Endothelial cell of umbilical vein (primary cell): Measurements from ENCODE around the gene DTD1. TPM values are rescaled to one million over a fixed set of nuclear protein-coding genes. Genes with fewer than 3 reads are reported as not detected.

Experiments
- BruUV-seq: library from RNA; stranded (reverse); fragments of 400-500 nt; replicated peaks from 2 replicates; lab custom pipeline; 2021; lab: Mats Ljungman, UMichigan
- CTCF ChIA-PET: fragments of 300-600, 350-600 bp; sonication (Branson Sonifier 250); formaldehyde crosslinking; loops from one replicate; lab custom pipeline; 2021; ENCODE audit warnings: antibody characterized with exemption, inconsistent platforms; lab: Charles Lee
- POLR2A ChIA-PET: fragments of 300-600, 350-600 bp; sonication (Branson Sonifier 250); formaldehyde crosslinking; loops from one replicate; lab custom pipeline; 2021; ENCODE audit warnings: antibody characterized with exemption, inconsistent platforms; lab: Charles Lee
- DNase-seq: peaks from one replicate; pipeline ENCODE4 v3.0.0-alpha.2; 2011; ENCODE audit warnings: low read depth, low spot score
- FAIRE-seq: peaks from 2 replicates; lab custom pipeline; 2011; peaks lifted over from hg19 to GRCh38; lab: Jason Lieb, UNC
- H2AFZ ChIP-seq: 2 replicates; pipeline ENCODE4 v1.6.0; 2012; ENCODE audit warnings: low read depth, low read length, control low read depth, inconsistent platforms
- H3K27ac ChIP-seq: 2 replicates; pipeline ENCODE4 v1.5.1; 2011; ENCODE audit warnings: low read depth, mild to moderate bottlenecking, control low read depth, low read length, moderate library complexity; ENCODE audit not compliant: insufficient read depth
- H3K27me3 ChIP-seq, 2 experiments: 2 replicates each; pipeline versions ENCODE4 v1.6.0 to v1.6.1; 2011; ENCODE audit warnings: low read length in 2 of 2, mixed read lengths in 1 of 2; ENCODE audit not compliant: control insufficient read depth in 2 of 2, insufficient read depth in 2 of 2
- H3K36me3 ChIP-seq, 2 experiments: 2 replicates in 1 of 2; 3 replicates in 1 of 2; pipeline ENCODE4 v1.5.1; 2011; ENCODE audit warnings: low read length in 2 of 2, mild to moderate bottlenecking in 1 of 2, moderate library complexity in 1 of 2; ENCODE audit not compliant: control insufficient read depth in 2 of 2, insufficient read depth in 2 of 2; ENCODE audit errors: extremely low read depth in 1 of 2
- H3K4me1 ChIP-seq: 3 replicates; pipeline ENCODE4 v1.5.1; 2011; ENCODE audit warnings: mild to moderate bottlenecking, low read length; ENCODE audit not compliant: control insufficient read depth, insufficient read depth; ENCODE audit errors: extremely low read depth
- H3K4me2 ChIP-seq: 2 replicates; pipeline ENCODE4 v1.6.1; 2011; ENCODE audit warnings: low read length, control low read depth, mixed read lengths; ENCODE audit not compliant: insufficient read depth
- H3K4me3 ChIP-seq, 3 experiments: fragments of 200-600 bp in 1 of 3; sonication (generic), shearing (Covaris generic) in 1 of 3; replicated peaks in 1 of 3; 2 replicates each; pipeline ENCODE4 v1.5.1; 2011 to 2016; ENCODE audit warnings: control low read depth in 3 of 3, low read length in 3 of 3, mild to moderate bottlenecking in 2 of 3, inconsistent platforms in 1 of 3, low read depth in 1 of 3, moderate library complexity in 1 of 3; ENCODE audit not compliant: insufficient read depth in 1 of 3
- H3K79me2 ChIP-seq: 2 replicates; pipeline ENCODE4 v1.6.0; 2012; ENCODE audit warnings: low read length, inconsistent platforms; ENCODE audit not compliant: control insufficient read depth, insufficient read depth
- H3K9ac ChIP-seq: replicated peaks from 2 replicates; pipeline ENCODE3; 2011; ENCODE audit warnings: low read length, control low read depth; ENCODE audit not compliant: insufficient read depth; ENCODE audit errors: extremely low read depth
- H3K9me1 ChIP-seq: replicated peaks from 3 replicates; pipeline ENCODE4 v1.6.0; 2011; ENCODE audit warnings: mild to moderate bottlenecking, low read length; ENCODE audit not compliant: control insufficient read depth, insufficient read depth; ENCODE audit errors: extremely low read depth
- H3K9me3 ChIP-seq: replicated peaks from 2 replicates; pipeline ENCODE4 v1.5.1; 2012; ENCODE audit warnings: low read length, inconsistent platforms; ENCODE audit not compliant: control insufficient read depth, insufficient read depth
- H4K20me1 ChIP-seq: replicated peaks from 2 replicates; pipeline ENCODE3; 2011; ENCODE audit warnings: mild to moderate bottlenecking, low read length; ENCODE audit not compliant: control insufficient read depth, insufficient read depth; ENCODE audit errors: extremely low read depth
- CTCF ChIP-seq, 2 donors: IDR thresholded peaks; 1 replicate in 1 of 2; 2 replicates in 1 of 2; pipeline ENCODE4 v1.5.1; 2011; ENCODE audit warnings: low read length in 2 of 2, mild to moderate bottlenecking in 2 of 2, moderate library complexity in 2 of 2, control low read depth in 1 of 2, inconsistent platforms in 1 of 2, low read depth in 1 of 2; ENCODE audit not compliant: insufficient read depth in 1 of 2; ENCODE audit errors: extremely low read depth in 1 of 2
- EZH2 ChIP-seq: IDR thresholded peaks from 2 replicates; pipeline ENCODE4 v1.6.1; 2012; ENCODE audit warnings: borderline replicate concordance, low read depth, mild to moderate bottlenecking, moderate library complexity, low read length, inconsistent platforms; ENCODE audit not compliant: severe bottlenecking
- FOS ChIP-seq: IDR thresholded peaks from 2 replicates; pipeline ENCODE4 v1.6.1; 2011; ENCODE audit warnings: mild to moderate bottlenecking, low read length, moderate library complexity, borderline replicate concordance; ENCODE audit not compliant: insufficient read depth
- GATA2 ChIP-seq: IDR thresholded peaks from 2 replicates; pipeline ENCODE4 v1.7.0; 2011; ENCODE audit warnings: low read depth, mild to moderate bottlenecking, moderate library complexity, mixed read lengths, low read length; ENCODE audit not compliant: insufficient read length, insufficient read depth
- JUN ChIP-seq: IDR thresholded peaks from 2 replicates; pipeline ENCODE4 v1.6.1; 2011; ENCODE audit warnings: borderline replicate concordance, low read depth; ENCODE audit not compliant: insufficient read length, insufficient read depth
- MAX ChIP-seq: IDR thresholded peaks from 2 replicates; pipeline ENCODE4 v1.6.1; 2011; ENCODE audit not compliant: insufficient read depth, insufficient read length
- MYC ChIP-seq: IDR thresholded peaks from one replicate; pipeline ENCODE4 v1.6.1; 2011; ENCODE audit warnings: mild to moderate bottlenecking, low read depth, low read length
- POLR2A ChIP-seq: IDR thresholded peaks from 2 replicates; pipeline ENCODE4 v1.6.1; 2012; ENCODE audit warnings: low read depth, mild to moderate bottlenecking, control low read depth, low read length
- POLR2AphosphoS5 ChIP-seq: IDR thresholded peaks from 2 replicates; pipeline ENCODE4 v1.6.1; 2012; ENCODE audit warnings: low read depth, mild to moderate bottlenecking, control low read depth, low read length, moderate library complexity; ENCODE audit not compliant: insufficient read depth
- dilution Hi-C: fragments of 300-500 bp; cut with MboI; formaldehyde crosslinking; loops from one replicate; pipeline ENCODE4 v1.15.0; 2019; ENCODE audit warnings: low sequenced_read_pairs; ENCODE audit not compliant: extremely low pct_ligation_motif_present
- intact Hi-C: fragments of 100-400 bp; cut with micrococcal nuclease; formaldehyde crosslinking; loops from one replicate; pipeline ENCODE4 v1.10.0; 2022
- polyA plus RNA-seq, 4 experiments: library from polyadenylated mRNA; depleted of rRNA in 3 of 4; stranded (reverse) in 3 of 4; unstranded in 1 of 4; fragments of >200 nt; gene quantifications; 2 replicates each; pipeline versions ENCODE4 v1.2.1 to v1.2.3, GENCODE V29; 2011 to 2012; ENCODE audit warnings: missing spikeins in 1 of 4
- total RNA-seq: library from RNA; stranded (reverse); gene quantifications from 2 replicates; pipeline ENCODE4 v1.2.3, GENCODE V29; 2021

The DTD1 gene
- total and polyA plus RNA-seq, 2 donors (not counting 3 experiments of a cell fraction or from before 2014, with no cell fraction given) = 48.2 to 50.8 TPM

- Histone ChIP-seq H3K36me3 (no peaks in the 10 kb centered on the region), H3K27ac (no peak overlapping the region), H3K9me3 (no peaks in the 10 kb centered on the region), H3K79me2 (no peaks in the 10 kb centered on the region), H3K27me3 (peaks cover 0 to 2% of the 10 kb centered on the region in 2 experiments), H2AFZ (no peak overlapping the region), H3K9ac (no peak overlapping the region), H3K4me3 (no peak overlapping the region), H3K9me1 (no peaks in the 10 kb centered on the region), H3K4me2 (no peak overlapping the region), H4K20me1 (no peaks in the 10 kb centered on the region), H3K4me1 (no peaks in the 10 kb centered on the region)
- DNase-seq (no peak), FAIRE-seq (no peak)
- TF ChIP-seq GATA2 (no peak), CTCF (IDR thresholded peaks at IDR 0.05; ENCODE audit: extremely low read depth in 1 of 2, insufficient read depth in 1 of 2, low read depth in 1 of 2, low read length in 2 of 2) (no peak), MAX (no peak), POLR2A (no peak), FOS (no peak), MYC (no peak), EZH2 (no peak), POLR2AphosphoS5 (no peak), JUN (no peak)
- no TSS peak for BruUV-seq
- ChIA-PET POLR2A (no interaction called here), CTCF (interaction anchor here (1.5 kb wide), 1 partner anchor 10 kb away, joined by 5 read pairs; no protein-coding TSS in a partner anchor)
- dilution Hi-C loops = no loop called here
- intact Hi-C loops = no loop called here
Observed at GRCh38 chr20:18778690-18779392, 191.0 kb downstream of the DTD1 start.
